GM12872 (cell line): Measurements from ENCODE around the gene SCN1A.

Experiments used
- CTCF ChIP-seq: IDR thresholded peaks from 3 replicates; pipeline ENCODE4 v1.5.1; 2011; ENCODE audit warnings: low read depth, mild to moderate bottlenecking, low read length, moderate library complexity; ENCODE audit not compliant: insufficient read depth

SCN1A gene

DNA sequence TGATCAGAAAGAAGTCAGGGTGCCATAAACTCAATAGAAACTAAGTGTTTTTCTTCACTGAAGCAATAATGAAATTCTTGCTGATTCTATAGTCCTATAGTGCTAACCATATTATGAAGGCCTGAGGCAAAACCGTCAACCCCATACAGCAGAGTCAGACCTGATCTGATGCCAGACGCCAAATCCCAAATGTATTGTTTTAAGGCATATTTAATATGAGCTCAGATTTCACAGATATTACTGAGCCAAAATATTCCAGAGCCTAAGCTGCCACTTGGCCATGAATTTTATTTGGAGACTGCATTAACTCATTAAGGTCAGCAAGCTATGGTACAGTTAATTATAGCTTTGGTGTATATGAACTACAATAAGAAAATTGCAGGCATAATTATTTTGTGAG lies 53.4 kb downstream of the SCN1A start:
- no peak for TF ChIP-seq CTCF

DNA sequence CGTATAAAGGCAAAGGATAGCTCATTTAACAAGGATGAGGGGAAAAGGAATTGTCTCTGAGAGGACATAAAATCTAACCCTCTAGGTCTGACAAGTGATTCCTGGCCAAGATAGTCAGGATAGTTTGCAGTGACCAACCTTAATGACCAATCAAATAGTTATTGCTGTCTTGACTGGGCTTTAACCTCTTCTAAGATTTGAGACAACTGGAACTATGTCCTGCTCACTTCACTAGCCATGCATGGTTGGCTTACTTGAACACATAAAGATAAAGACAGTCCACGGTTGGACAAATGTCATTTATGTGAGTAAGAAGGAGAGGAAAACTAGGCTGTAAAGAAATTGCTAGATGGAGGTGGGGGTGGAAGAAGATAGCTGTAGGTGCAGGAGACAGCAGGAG lies 53.8 kb downstream of the SCN1A start:
- no peak for TF ChIP-seq CTCF

DNA sequence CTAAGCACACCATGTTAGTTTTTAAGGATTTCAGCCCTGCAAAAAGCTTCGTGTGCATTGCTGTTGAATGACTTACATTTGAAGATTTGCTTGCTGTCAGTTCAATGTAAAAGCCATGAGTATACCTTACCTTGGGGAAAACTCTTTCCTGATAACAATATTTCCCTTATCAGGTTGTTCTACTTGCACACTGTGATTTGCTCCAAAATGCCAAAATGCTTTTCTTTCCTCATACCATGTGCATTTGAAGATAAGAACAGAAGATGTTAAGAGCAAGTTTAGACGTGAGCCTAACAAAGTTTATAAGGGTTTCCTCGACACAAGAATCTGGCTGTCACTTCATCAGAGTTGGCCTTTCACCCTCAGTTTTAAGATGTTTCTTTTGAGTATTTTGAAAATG lies 57.6 kb downstream of the SCN1A start:
- TF ChIP-seq CTCF: no peak

GRCh38 chr2:166068981-166069380 lies 58.8 kb downstream of the SCN1A start:
- no peak for TF ChIP-seq CTCF

- TF ChIP-seq CTCF: no peak
These were observed 60.6 kb downstream of the SCN1A start for GRCh38 chr2:166067229-166067628.

GRCh38 chr2:166060191-166060590 lies 67.6 kb downstream of the SCN1A start:
- TF ChIP-seq CTCF: no peak

- TF ChIP-seq CTCF: peak; percentile 25; the same call in 1 of the 3 replicates
These were observed 70.3 kb downstream of the SCN1A start for GRCh38 chr2:166057370-166058164.
